ENCODE measurements around the gene CLECL1.

The CLECL1 gene

DNA sequence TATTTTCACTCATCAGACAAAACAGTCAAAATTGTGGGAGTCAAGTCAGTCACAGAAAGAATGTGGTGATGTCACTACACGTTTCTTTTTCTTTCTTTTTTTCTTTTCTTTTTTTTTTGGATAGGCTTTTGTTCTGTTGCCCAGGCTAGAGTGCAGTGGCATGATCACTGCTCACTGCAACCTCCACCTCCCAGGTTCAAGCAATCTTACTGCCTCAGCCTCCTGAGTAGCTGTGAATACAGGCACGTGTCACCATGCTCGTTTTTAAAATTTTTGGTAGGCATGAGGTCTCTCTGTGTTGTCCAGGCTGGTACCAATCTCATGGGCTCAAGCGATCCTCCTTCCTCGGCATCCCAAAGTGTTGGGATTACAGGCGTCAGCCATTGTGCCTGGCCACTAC is 2.3 kb downstream of the CLECL1 start:
- TF ChIP-seq TAF1 (IDR thresholded peaks at IDR 0.05; ENCODE audit: borderline replicate concordance, insufficient read depth, low read length) (no peak), SIN3A (IDR thresholded peaks at IDR 0.05; ENCODE audit: borderline replicate concordance, insufficient read depth, low read length) (no peak), POLR2AphosphoS5 (IDR thresholded peaks at IDR 0.05; ENCODE audit: low read depth, low read length) (no peak), FOXP2 (optimal IDR thresholded peaks at IDR 0.05; ENCODE audit: borderline replicate concordance, extremely low read depth, extremely low read length, insufficient read depth) (no peak)
- TF ChIP-seq, protein P1, sequence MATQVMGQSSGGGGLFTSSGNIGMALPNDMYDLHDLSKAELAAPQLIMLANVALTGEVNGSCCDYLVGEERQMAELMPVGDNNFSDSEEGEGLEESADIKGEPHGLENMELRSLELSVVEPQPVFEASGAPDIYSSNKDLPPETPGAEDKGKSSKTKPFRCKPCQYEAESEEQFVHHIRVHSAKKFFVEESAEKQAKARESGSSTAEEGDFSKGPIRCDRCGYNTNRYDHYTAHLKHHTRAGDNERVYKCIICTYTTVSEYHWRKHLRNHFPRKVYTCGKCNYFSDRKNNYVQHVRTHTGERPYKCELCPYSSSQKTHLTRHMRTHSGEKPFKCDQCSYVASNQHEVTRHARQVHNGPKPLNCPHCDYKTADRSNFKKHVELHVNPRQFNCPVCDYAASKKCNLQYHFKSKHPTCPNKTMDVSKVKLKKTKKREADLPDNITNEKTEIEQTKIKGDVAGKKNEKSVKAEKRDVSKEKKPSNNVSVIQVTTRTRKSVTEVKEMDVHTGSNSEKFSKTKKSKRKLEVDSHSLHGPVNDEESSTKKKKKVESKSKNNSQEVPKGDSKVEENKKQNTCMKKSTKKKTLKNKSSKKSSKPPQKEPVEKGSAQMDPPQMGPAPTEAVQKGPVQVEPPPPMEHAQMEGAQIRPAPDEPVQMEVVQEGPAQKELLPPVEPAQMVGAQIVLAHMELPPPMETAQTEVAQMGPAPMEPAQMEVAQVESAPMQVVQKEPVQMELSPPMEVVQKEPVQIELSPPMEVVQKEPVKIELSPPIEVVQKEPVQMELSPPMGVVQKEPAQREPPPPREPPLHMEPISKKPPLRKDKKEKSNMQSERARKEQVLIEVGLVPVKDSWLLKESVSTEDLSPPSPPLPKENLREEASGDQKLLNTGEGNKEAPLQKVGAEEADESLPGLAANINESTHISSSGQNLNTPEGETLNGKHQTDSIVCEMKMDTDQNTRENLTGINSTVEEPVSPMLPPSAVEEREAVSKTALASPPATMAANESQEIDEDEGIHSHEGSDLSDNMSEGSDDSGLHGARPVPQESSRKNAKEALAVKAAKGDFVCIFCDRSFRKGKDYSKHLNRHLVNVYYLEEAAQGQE (IDR thresholded peaks at IDR 0.05; ENCODE audit: insufficient read depth in 1 of 2, low read depth in 2 of 2, low read length in 2 of 2), result no peak

GRCh38 chr12:9730011-9730410 is 2.9 kb downstream of the CLECL1 start:
- TF ChIP-seq, protein P1 (IDR thresholded peaks at IDR 0.05; ENCODE audit: insufficient read depth in 1 of 2, low read depth in 2 of 2, low read length in 2 of 2), result no peak
- TF ChIP-seq POLR2AphosphoS5 (IDR thresholded peaks at IDR 0.05; ENCODE audit: low read depth, low read length) (no peak), SIN3A (IDR thresholded peaks at IDR 0.05; ENCODE audit: borderline replicate concordance, insufficient read depth, low read length) (no peak), FOXP2 (optimal IDR thresholded peaks at IDR 0.05; ENCODE audit: borderline replicate concordance, extremely low read depth, extremely low read length, insufficient read depth) (no peak), TAF1 (IDR thresholded peaks at IDR 0.05; ENCODE audit: borderline replicate concordance, insufficient read depth, low read length) (no peak)

GRCh38 chr12:9729082-9729481 is 3.8 kb downstream of the CLECL1 start:
- TF ChIP-seq POLR2AphosphoS5 (IDR thresholded peaks at IDR 0.05; ENCODE audit: low read depth, low read length) (no peak), FOXP2 (optimal IDR thresholded peaks at IDR 0.05; ENCODE audit: borderline replicate concordance, extremely low read depth, extremely low read length, insufficient read depth) (no peak), SIN3A (IDR thresholded peaks at IDR 0.05; ENCODE audit: borderline replicate concordance, insufficient read depth, low read length) (no peak), TAF1 (IDR thresholded peaks at IDR 0.05; ENCODE audit: borderline replicate concordance, insufficient read depth, low read length) (no peak)
- TF ChIP-seq, protein P1 (IDR thresholded peaks at IDR 0.05; ENCODE audit: insufficient read depth in 1 of 2, low read depth in 2 of 2, low read length in 2 of 2), result no peak

- TF ChIP-seq SIN3A (IDR thresholded peaks at IDR 0.05; ENCODE audit: borderline replicate concordance, insufficient read depth, low read length) (no peak), POLR2AphosphoS5 (IDR thresholded peaks at IDR 0.05; ENCODE audit: low read depth, low read length) (no peak), FOXP2 (optimal IDR thresholded peaks at IDR 0.05; ENCODE audit: borderline replicate concordance, extremely low read depth, extremely low read length, insufficient read depth) (no peak), TAF1 (IDR thresholded peaks at IDR 0.05; ENCODE audit: borderline replicate concordance, insufficient read depth, low read length) (no peak)
- TF ChIP-seq, protein P1 (IDR thresholded peaks at IDR 0.05; ENCODE audit: insufficient read depth in 1 of 2, low read depth in 2 of 2, low read length in 2 of 2), result no peak
Observed at GRCh38 chr12:9727813-9728212, 5.1 kb downstream of the CLECL1 start.
